GM12892 (cell line): Measurements from ENCODE around the gene SLC18A3.

Source experiments
- POLR2A ChIP-seq: IDR thresholded peaks from 2 replicates; pipeline ENCODE4 v1.6.1; 2011; ENCODE audit warnings: low read depth, low read length, control low read depth
- POLR2AphosphoS5 ChIP-seq: IDR thresholded peaks from 2 replicates; pipeline ENCODE4 v1.6.1; 2011; ENCODE audit warnings: low read depth, low read length, control low read depth
- TAF1 ChIP-seq: IDR thresholded peaks from 2 replicates; pipeline ENCODE4 v1.6.1; 2011; ENCODE audit warnings: low read depth, mild to moderate bottlenecking, control low read depth, low read length, borderline replicate concordance

DNA sequence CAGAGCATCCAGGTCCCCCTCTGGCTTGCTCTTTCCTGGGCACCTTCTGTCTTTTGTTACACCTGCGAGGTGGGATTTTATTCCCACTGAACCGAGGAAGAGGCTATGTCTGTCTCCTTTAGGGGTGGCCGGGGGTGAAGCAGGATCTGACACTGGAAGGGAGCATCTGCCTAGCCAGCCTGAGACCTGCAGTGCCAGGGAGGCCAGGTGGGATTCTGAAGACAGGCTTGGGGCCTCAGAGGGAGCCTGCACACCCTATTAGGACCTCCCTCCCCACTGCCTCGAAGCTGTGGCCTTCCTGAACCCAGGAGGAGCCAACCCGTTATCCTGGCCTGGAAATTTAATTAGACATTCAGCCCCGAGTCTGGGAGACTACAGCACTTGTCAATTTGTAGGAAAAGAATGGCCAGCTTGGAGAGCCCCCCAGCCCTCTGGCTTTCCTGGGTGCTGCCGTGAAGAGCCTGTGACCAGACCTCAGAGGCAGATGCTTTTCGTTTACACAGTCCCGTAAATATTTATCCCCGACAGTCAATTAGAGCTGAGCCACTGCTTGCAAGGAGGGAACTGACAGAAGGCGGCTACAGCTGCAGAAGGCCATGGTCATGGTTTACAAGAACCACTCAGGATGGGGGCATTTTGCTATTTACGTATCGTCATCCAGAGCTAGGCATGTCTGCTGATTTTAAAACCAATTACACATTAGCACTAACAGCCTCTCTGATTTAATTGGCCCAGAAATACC is 23.4 kb downstream of the SLC18A3 start:
- TF ChIP-seq POLR2AphosphoS5: no peak
- TF ChIP-seq POLR2A: no peak
- TF ChIP-seq TAF1: no peak
